Measurements from ENCODE around the gene SETBP1. TPM values are rescaled to one million over a fixed set of nuclear protein-coding genes. Genes with fewer than 3 reads are reported as not detected.
A peak's percentile ranks its signal among the peaks of the same experiment; 100 is the strongest.

SETBP1 gene
- total and polyA plus RNA-seq, 9 of the 15 experiments (the other 6 are each of a cell fraction or from before 2014, with no cell fraction given), result under 0.01 to 0.13 (median 0.04) TPM

- TF ChIP-seq PBX2 (CRISPR knock-in tag; IDR thresholded peaks at IDR 0.05; ENCODE audit: low read depth) (no peak), PBX2 (tag; conservative IDR thresholded peaks at IDR 0.05; ENCODE audit: low read depth) (no peak), RERE (CRISPR knock-in tag; IDR thresholded peaks at IDR 0.05; ENCODE audit: borderline replicate concordance) (no peak), FOSL1 (tag; conservative IDR thresholded peaks at IDR 0.05) (peak; percentile 99), CREM (IDR thresholded peaks at IDR 0.05; ENCODE audit: low read depth) (0 out of 2 replicates have a peak, but pooled peaks have one; percentile 43), HDAC8 (tag; IDR thresholded peaks at IDR 0.05) (no peak), COPS2 (conservative IDR thresholded peaks at IDR 0.05) (no peak), CSDE1 (IDR thresholded peaks at IDR 0.05) (no peak), MYC (IDR thresholded peaks at IDR 0.05; ENCODE audit: low read depth, low read length) (no peak), MYC (CRISPR knock-in tag; IDR thresholded peaks at IDR 0.05; ENCODE audit: borderline replicate concordance, low read depth) (no peak), E2F3 (CRISPR knock-in tag; IDR thresholded peaks at IDR 0.05) (no peak), HES1 (IDR thresholded peaks at IDR 0.05; ENCODE audit: low read depth) (no peak), SPI1 (IDR thresholded peaks at IDR 0.05; ENCODE audit: borderline replicate concordance, low read depth, low read length) (0 out of 2 replicates have a peak, but pooled peaks have one; percentile 31), CEBPG (CRISPR knock-in tag; IDR thresholded peaks at IDR 0.05) (no peak), CEBPG (tag; conservative IDR thresholded peaks at IDR 0.05 in 1 of 2, IDR thresholded peaks at IDR 0.05 in 1 of 2) (no peak), SMARCB1 (IDR thresholded peaks at IDR 0.05; ENCODE audit: insufficient read length, low read depth) (no peak), TSHZ1 (CRISPR knock-in tag; IDR thresholded peaks at IDR 0.05) (no peak)
These were observed 379.0 kb downstream of the SETBP1 start (continued) for GRCh38 chr18:45059695-45060094.
